Measurements from ENCODE around the gene CSNK1A1L. TPM values are rescaled to one million over a fixed set of nuclear protein-coding genes. Genes with fewer than 3 reads are reported as not detected.

The CSNK1A1L gene
- total and polyA plus RNA-seq, 2 of the 13 experiments (the other 11 are each of a cell fraction or from before 2014, with no cell fraction given) = not detected

- TF ChIP-seq YEATS2 (CRISPR knock-in tag; IDR thresholded peaks at IDR 0.05; ENCODE audit: borderline replicate concordance) = 0 out of 2 replicates have a peak, but pooled peaks have one; percentile 8
- TF ChIP-seq MAFK (conservative IDR thresholded peaks at IDR 0.05 in 1 of 2, IDR thresholded peaks at IDR 0.05 in 1 of 2; ENCODE audit: low read length in 2 of 2) = no peak
- no peak for TF ChIP-seq ZNF343 (CRISPR knock-in tag; IDR thresholded peaks at IDR 0.05)
- TF ChIP-seq ZNF20 (CRISPR knock-in tag; IDR thresholded peaks at IDR 0.05) = no peak
- no peak for TF ChIP-seq THAP11 (CRISPR knock-in tag; IDR thresholded peaks at IDR 0.05)
- no peak for TF ChIP-seq HOXD1 (CRISPR knock-in tag; IDR thresholded peaks at IDR 0.05)
- 0 out of 2 replicates have a peak, but pooled peaks have one; percentile 43 for TF ChIP-seq ZNF615 (CRISPR knock-in tag; IDR thresholded peaks at IDR 0.05; ENCODE audit: borderline replicate concordance)
- 0 out of 2 replicates have a peak, but pooled peaks have one; percentile 4 for TF ChIP-seq POGK (CRISPR knock-in tag; conservative IDR thresholded peaks at IDR 0.05)
- TF ChIP-seq, protein P1, sequence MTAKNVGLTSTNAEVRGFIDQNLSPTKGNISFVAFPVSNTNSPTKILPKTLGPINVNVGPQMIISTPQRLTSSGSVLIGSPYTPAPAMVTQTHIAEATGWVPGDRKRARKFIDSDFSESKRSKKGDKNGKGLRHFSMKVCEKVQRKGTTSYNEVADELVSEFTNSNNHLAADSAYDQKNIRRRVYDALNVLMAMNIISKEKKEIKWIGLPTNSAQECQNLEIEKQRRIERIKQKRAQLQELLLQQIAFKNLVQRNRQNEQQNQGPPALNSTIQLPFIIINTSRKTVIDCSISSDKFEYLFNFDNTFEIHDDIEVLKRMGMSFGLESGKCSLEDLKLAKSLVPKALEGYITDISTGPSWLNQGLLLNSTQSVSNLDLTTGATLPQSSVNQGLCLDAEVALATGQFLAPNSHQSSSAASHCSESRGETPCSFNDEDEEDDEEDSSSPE (CRISPR knock-in tag; IDR thresholded peaks at IDR 0.05) = no peak
- no peak for TF ChIP-seq ZNF768 (CRISPR knock-in tag; IDR thresholded peaks at IDR 0.05)
- TF ChIP-seq STAG1 (CRISPR knock-in tag; IDR thresholded peaks at IDR 0.05) = no peak
- no peak for TF ChIP-seq ZNF432 (CRISPR knock-in tag; IDR thresholded peaks at IDR 0.05; ENCODE audit: borderline replicate concordance)
- no peak for TF ChIP-seq GLI4 (CRISPR knock-in tag; IDR thresholded peaks at IDR 0.05; ENCODE audit: borderline replicate concordance)
- TF ChIP-seq ZNF781 (CRISPR knock-in tag; IDR thresholded peaks at IDR 0.05; ENCODE audit: borderline replicate concordance, not compliant biosample characterization) = no peak
- TF ChIP-seq FIP1L1 (IDR thresholded peaks at IDR 0.05; ENCODE audit: borderline replicate concordance, insufficient read depth, low read depth, low read length) = no peak
- 0 out of 2 replicates have a peak, but pooled peaks have one; percentile 14 for TF ChIP-seq ZNF337 (CRISPR knock-in tag; IDR thresholded peaks at IDR 0.05; ENCODE audit: borderline replicate concordance, low read depth)
- no peak for TF ChIP-seq ZNF264 (CRISPR knock-in tag; IDR thresholded peaks at IDR 0.05)
- no peak for TF ChIP-seq NFE2L1 (CRISPR knock-in tag; IDR thresholded peaks at IDR 0.05; ENCODE audit: borderline replicate concordance)
- no peak for TF ChIP-seq POLR2AphosphoS5 (IDR thresholded peaks at IDR 0.05; ENCODE audit: low read depth, low read length)
- no peak for TF ChIP-seq ETV5 (CRISPR knock-in tag; IDR thresholded peaks at IDR 0.05; ENCODE audit: borderline replicate concordance)
- no peak for TF ChIP-seq ZFP82 (CRISPR knock-in tag; IDR thresholded peaks at IDR 0.05; ENCODE audit: borderline replicate concordance)
- TF ChIP-seq KAT8 (CRISPR knock-in tag; IDR thresholded peaks at IDR 0.05) = no peak
- no peak for TF ChIP-seq ATF3 (CRISPR knock-in tag; IDR thresholded peaks at IDR 0.05)
- TF ChIP-seq ZNF335 (CRISPR knock-in tag; IDR thresholded peaks at IDR 0.05) = no peak
- no peak for TF ChIP-seq SNRNP70 (IDR thresholded peaks at IDR 0.05; ENCODE audit: low read depth, low read length)
- TF ChIP-seq, protein P2, sequence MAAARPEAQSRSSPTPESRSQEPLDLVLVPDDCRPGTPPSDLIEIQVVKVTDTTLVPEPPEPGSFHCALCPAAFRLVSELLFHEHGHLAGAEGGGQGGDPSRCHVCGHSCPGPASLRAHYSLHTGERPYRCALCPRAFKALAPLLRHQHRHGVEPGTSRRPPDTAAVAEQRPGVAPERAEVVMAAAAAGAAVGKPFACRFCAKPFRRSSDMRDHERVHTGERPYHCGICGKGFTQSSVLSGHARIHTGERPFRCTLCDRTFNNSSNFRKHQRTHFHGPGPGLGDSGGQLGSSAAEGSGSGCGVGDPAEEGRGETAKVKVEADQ (CRISPR knock-in tag; IDR thresholded peaks at IDR 0.05; ENCODE audit: borderline replicate concordance) = 0 out of 2 replicates have a peak, but pooled peaks have one; percentile 4
- no peak for TF ChIP-seq ZNF563 (CRISPR knock-in tag; IDR thresholded peaks at IDR 0.05)
- TF ChIP-seq SRF (IDR thresholded peaks at IDR 0.05; ENCODE audit: low read depth, low read length) = no peak
- TF ChIP-seq NFYC (CRISPR knock-in tag; IDR thresholded peaks at IDR 0.05) = no peak
Observed at GRCh38 chr13:37059848-37060192, 45.6 kb downstream of the CSNK1A1L start (continued).
